ENCODE results near the gene TC2N. TPM values are rescaled to one million over a fixed set of nuclear protein-coding genes. Genes with fewer than 3 reads are reported as not detected.

TC2N gene
- total and polyA plus RNA-seq, 2 experiments from 2014 or later = 10.0 to 35.0 TPM

GRCh38 chr14:91830777-91831176, 36.6 kb downstream of the TC2N start:
- peaks cover 52% of the 10 kb centered on the region for H3K4me1 Mint-ChIP-seq
- peaks cover 10% of the 10 kb centered on the region for H3K36me3 Mint-ChIP-seq (ENCODE audit: low read depth)
- peak overlapping the region; percentile 95 for H3K27ac Mint-ChIP-seq
- TF ChIP-seq EZH2phosphoT487 (IDR thresholded peaks at IDR 0.05; ENCODE audit: unreplicated experiment) = no peak
- TF ChIP-seq CREB1 (CRISPR knock-in tag; IDR thresholded peaks at IDR 0.05; ENCODE audit: low read depth) = peak; percentile 68
- Histone ChIP-seq H3K4me2 (peak overlapping the region; percentile 46), H4K20me1 (replicated peaks; ENCODE audit: insufficient read depth) (no peaks in the 10 kb centered on the region), H3K27ac (ENCODE audit: low read depth) (peak overlapping the region; percentile 35), H3K27me3 (ENCODE audit: insufficient read depth) (peaks cover 6% of the 10 kb centered on the region), H2AFZ (no peak overlapping the region), H3K36me3 (ENCODE audit: insufficient read depth) (no peaks in the 10 kb centered on the region), H3K4me1 (ENCODE audit: insufficient read depth) (peaks cover 46% of the 10 kb centered on the region), H3K79me2 (replicated peaks; ENCODE audit: insufficient read depth) (peaks cover 84% of the 10 kb centered on the region), H3K9me2 (ENCODE audit: insufficient read depth) (no peaks in the 10 kb centered on the region), H3F3A (replicated peaks; ENCODE audit: low read depth) (no peaks in the 10 kb centered on the region), H3K4me3 (peak overlapping the region; percentile 23)
- H3K27me3 Mint-ChIP-seq (ENCODE audit: insufficient read depth, low read depth, poor library complexity) = no peaks in the 10 kb centered on the region
- peak; percentile 85 for DNase-seq (ENCODE audit: low spot score)
- H3K4me3 Mint-ChIP-seq = peak overlapping the region; percentile 65
- peak; percentile 91 for ATAC-seq
- H3K9me3 Mint-ChIP-seq = peaks cover 9% of the 10 kb centered on the region

GRCh38 chr14:91829511-91829910, 37.8 kb downstream of the TC2N start:
- H4K20me1 ChIP-seq (replicated peaks; ENCODE audit: insufficient read depth) = no peaks in the 10 kb centered on the region
- ATAC-seq = no peak
- TF ChIP-seq ETS1 (IDR thresholded peaks at IDR 0.05) (no peak), ZNF462 (CRISPR knock-in tag; IDR thresholded peaks at IDR 0.05) (no peak), JUNB (IDR thresholded peaks at IDR 0.05; ENCODE audit: unreplicated experiment) (no peak), EZH2 (IDR thresholded peaks at IDR 0.05; ENCODE audit: low read depth, unreplicated experiment) (no peak), EZH2phosphoT487 (IDR thresholded peaks at IDR 0.05; ENCODE audit: unreplicated experiment) (no peak), ZNF114 (CRISPR knock-in tag; IDR thresholded peaks at IDR 0.05) (no peak)
- TF ChIP-seq, protein P1, sequence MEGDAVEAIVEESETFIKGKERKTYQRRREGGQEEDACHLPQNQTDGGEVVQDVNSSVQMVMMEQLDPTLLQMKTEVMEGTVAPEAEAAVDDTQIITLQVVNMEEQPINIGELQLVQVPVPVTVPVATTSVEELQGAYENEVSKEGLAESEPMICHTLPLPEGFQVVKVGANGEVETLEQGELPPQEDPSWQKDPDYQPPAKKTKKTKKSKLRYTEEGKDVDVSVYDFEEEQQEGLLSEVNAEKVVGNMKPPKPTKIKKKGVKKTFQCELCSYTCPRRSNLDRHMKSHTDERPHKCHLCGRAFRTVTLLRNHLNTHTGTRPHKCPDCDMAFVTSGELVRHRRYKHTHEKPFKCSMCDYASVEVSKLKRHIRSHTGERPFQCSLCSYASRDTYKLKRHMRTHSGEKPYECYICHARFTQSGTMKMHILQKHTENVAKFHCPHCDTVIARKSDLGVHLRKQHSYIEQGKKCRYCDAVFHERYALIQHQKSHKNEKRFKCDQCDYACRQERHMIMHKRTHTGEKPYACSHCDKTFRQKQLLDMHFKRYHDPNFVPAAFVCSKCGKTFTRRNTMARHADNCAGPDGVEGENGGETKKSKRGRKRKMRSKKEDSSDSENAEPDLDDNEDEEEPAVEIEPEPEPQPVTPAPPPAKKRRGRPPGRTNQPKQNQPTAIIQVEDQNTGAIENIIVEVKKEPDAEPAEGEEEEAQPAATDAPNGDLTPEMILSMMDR (conservative IDR thresholded peaks at IDR 0.05; ENCODE audit: low read depth in 2 of 2) = no peak
- H3K4me1 Mint-ChIP-seq = peaks cover 41% of the 10 kb centered on the region
- H3K27me3 ChIP-seq (ENCODE audit: insufficient read depth) = no peaks in the 10 kb centered on the region
- DNase-seq (ENCODE audit: low spot score) = no peak
- H3K4me3 ChIP-seq = no peak overlapping the region
- H3K4me3 Mint-ChIP-seq = no peak overlapping the region
- no peak overlapping the region for H3K27ac ChIP-seq (ENCODE audit: low read depth)
- peaks cover 10% of the 10 kb centered on the region for H3K36me3 Mint-ChIP-seq (ENCODE audit: low read depth)
- no peaks in the 10 kb centered on the region for H3K36me3 ChIP-seq (ENCODE audit: insufficient read depth)
- H3K4me1 ChIP-seq (ENCODE audit: insufficient read depth) = peaks cover 37% of the 10 kb centered on the region
- peaks cover 80% of the 10 kb centered on the region for H3K79me2 ChIP-seq (replicated peaks; ENCODE audit: insufficient read depth)
- H3K27ac Mint-ChIP-seq = peak overlapping the region; percentile 42; the same call in 1 of the 2 replicates
- H3K9me3 Mint-ChIP-seq = peaks cover 9% of the 10 kb centered on the region
- H3K27me3 Mint-ChIP-seq (ENCODE audit: insufficient read depth, low read depth, poor library complexity) = no peaks in the 10 kb centered on the region
- no peaks in the 10 kb centered on the region for H3F3A ChIP-seq (replicated peaks; ENCODE audit: low read depth)
- peak overlapping the region; percentile 46 for H3K4me2 ChIP-seq
- H3K9me2 ChIP-seq (ENCODE audit: insufficient read depth) = no peaks in the 10 kb centered on the region
- H2AFZ ChIP-seq = no peak overlapping the region

All from GM23338 (cell line).